22Rv1 (cell line): ENCODE data around the gene AFDN.

Experiments used
- CTCF ChIP-seq: fragments of 450-650 bp; IDR thresholded peaks from 2 replicates; pipeline ENCODE4 v1.5.1; 2017; ENCODE audit warnings: mild to moderate bottlenecking
- ZFX ChIP-seq: fragments of 450-650 bp; IDR thresholded peaks from 2 replicates; pipeline ENCODE4 v1.6.1; 2017; ENCODE audit warnings: antibody characterized with exemption, borderline replicate concordance

GRCh38 chr6:167882244-167882643 lies 55.5 kb downstream of the AFDN start:
- no peak for TF ChIP-seq CTCF
- no peak for TF ChIP-seq ZFX
